ENCODE data around the gene SCYGR3. TPM values are rescaled to one million over a fixed set of nuclear protein-coding genes. Genes with fewer than 3 reads are reported as not detected.

SCYGR3 gene
- polyA plus RNA-seq, 10 donors = not detected

GRCh38 chr2:227565080-227565479, 49.6 kb downstream of the SCYGR3 start:
- no peak for DNase-seq

Other genes starting within 250 kb of the SCYGR3 start
- under 1 TPM in 1 of 10 donors, not detected in 9; 0.27 TPM for gene TM4SF20, start 235.5 kb downstream of the SCYGR3 start, polyA plus RNA-seq (ENCODE audit: insufficient read length in 10 of 10)
- gene SCYGR1, start 226.9 kb downstream of the SCYGR3 start, polyA plus RNA-seq (ENCODE audit: insufficient read length in 10 of 10) = not detected
- gene AGFG1, start 142.7 kb downstream of the SCYGR3 start, polyA plus RNA-seq (ENCODE audit: insufficient read length in 10 of 10) = 10 to 100 TPM; 41.2 to 55.1 (median 51.3) TPM
- not detected for gene SCYGR2, start 15.9 kb downstream of the SCYGR3 start, polyA plus RNA-seq (ENCODE audit: insufficient read length in 10 of 10)
- gene SCYGR4, start 2.7 kb upstream of the SCYGR3 start, polyA plus RNA-seq (ENCODE audit: insufficient read length in 10 of 10) = under 1 TPM in 1 of 10 donors, not detected in 9; 0.07 TPM
- gene SCYGR5, start 52.0 kb upstream of the SCYGR3 start, polyA plus RNA-seq (ENCODE audit: insufficient read length in 10 of 10) = not detected
- 1 to 10 TPM in 2 of 10 donors, under 1 TPM in 8; 0.40 to 1.5 (median 0.75) TPM for gene SLC19A3, start 103.2 kb upstream of the SCYGR3 start, polyA plus RNA-seq (ENCODE audit: insufficient read length in 10 of 10)
- not detected for gene SCYGR6, start 109.9 kb upstream of the SCYGR3 start, polyA plus RNA-seq (ENCODE audit: insufficient read length in 10 of 10)
- gene SCYGR7, start 113.5 kb upstream of the SCYGR3 start, polyA plus RNA-seq (ENCODE audit: insufficient read length in 10 of 10) = not detected
- not detected for gene SCYGR8, start 131.1 kb upstream of the SCYGR3 start, polyA plus RNA-seq (ENCODE audit: insufficient read length in 10 of 10)
- 1 to 10 TPM in 3 of 10 donors, under 1 TPM in 5, not detected in 2; 0.36 to 5.8 (median 0.90) TPM for gene CCL20, start 199.0 kb upstream of the SCYGR3 start, polyA plus RNA-seq (ENCODE audit: insufficient read length in 10 of 10)

Measured in muscle of back (tissue), 11 donors.